Parathyroid adenoma (tissue), 2 donors: Measurements from ENCODE around the gene BMP6.

Experiments used
- H2AFZ ChIP-seq: fragments of 300-600 bp; sonication (generic); one replicate; pipeline ENCODE4 v1.7.0; 2017; ENCODE audit warnings: antibody characterized with exemption, mild to moderate bottlenecking
- H3K27ac ChIP-seq: fragments of 300-600 bp; sonication (generic); one replicate; pipeline ENCODE4 v1.7.0; 2017
- H3K27me3 ChIP-seq: fragments of 300-600 bp; sonication (generic); one replicate; pipeline ENCODE4 v1.7.0; 2017; ENCODE audit warnings: low read length; ENCODE audit not compliant: control insufficient read depth, insufficient read depth
- H3K36me3 ChIP-seq: fragments of 300-600 bp; sonication (generic); one replicate; pipeline ENCODE4 v1.7.0; 2017; ENCODE audit warnings: low read length; ENCODE audit not compliant: control insufficient read depth, insufficient read depth
- H3K4me1 ChIP-seq: fragments of 300-600 bp; sonication (generic); one replicate; pipeline ENCODE4 v1.7.0; 2017; ENCODE audit warnings: control low read depth
- H3K4me2 ChIP-seq: fragments of 300-600 bp; sonication (generic); one replicate; pipeline ENCODE4 v1.7.0; 2017; ENCODE audit warnings: low read length
- H3K4me3 ChIP-seq: fragments of 300-600 bp; sonication (generic); one replicate; pipeline ENCODE4 v1.7.0; 2017; ENCODE audit warnings: low read depth, low read length
- H3K79me2 ChIP-seq: fragments of 300-600 bp; sonication (generic); one replicate; pipeline ENCODE4 v1.7.0; 2017; ENCODE audit warnings: control low read depth
- H3K9ac ChIP-seq: fragments of 300-600 bp; sonication (generic); one replicate; pipeline ENCODE4 v1.7.0; 2017; ENCODE audit warnings: mild to moderate bottlenecking
- H3K9me3 ChIP-seq: fragments of 300-600 bp; sonication (generic); one replicate; pipeline ENCODE4 v1.7.0; 2017; ENCODE audit warnings: low read length; ENCODE audit not compliant: control insufficient read depth
- TF ChIP-seq, protein P1 (sequence below): fragments of 300-600 bp; sonication (generic); IDR thresholded peaks from one replicate; pipeline ENCODE4 v1.7.0; 2017; ENCODE audit warnings: antibody characterized with exemption, mild to moderate bottlenecking
- donor health status: primary hyperparathyroidism.

BMP6 gene

DNA sequence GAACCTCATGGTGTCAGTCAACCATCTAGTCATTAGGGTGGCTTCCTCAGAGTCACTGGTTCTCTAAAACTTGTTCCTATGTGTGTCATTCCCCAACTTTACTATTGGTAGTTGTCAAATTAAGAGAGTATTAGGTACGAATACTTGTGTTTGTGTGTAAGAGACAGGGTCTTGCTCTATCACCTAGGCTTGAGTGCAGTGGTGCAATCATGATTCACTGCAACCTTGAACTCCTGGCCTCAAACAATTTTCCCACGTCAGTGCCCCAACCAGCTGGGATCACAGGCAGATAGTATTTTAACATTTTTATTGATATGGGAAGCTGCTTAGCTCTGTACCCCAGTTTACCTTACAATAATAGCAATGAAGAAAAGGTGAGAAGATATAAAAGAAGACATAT is 50.6 kb downstream of the BMP6 start:
- no peaks in the 10 kb centered on the region for H3K36me3 ChIP-seq

DNA sequence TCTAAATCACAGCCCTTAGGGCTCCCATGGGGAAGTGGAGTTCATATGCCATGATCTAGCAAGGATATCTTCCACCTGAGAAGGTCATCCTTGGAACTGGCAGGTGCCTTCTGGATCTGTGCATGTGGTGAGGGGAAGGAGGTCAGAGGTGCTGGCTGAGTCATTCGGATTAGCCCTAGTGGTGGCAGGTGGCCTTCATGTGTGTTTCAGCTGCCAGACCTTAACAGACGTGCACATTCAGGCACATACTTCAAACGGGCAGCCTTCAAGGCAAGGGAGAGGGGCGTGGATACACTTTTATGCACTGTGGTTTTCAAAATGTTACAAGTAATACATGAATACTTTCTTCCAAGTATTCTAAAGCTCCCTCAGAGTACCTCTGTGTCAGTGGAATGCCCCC is 51.2 kb downstream of the BMP6 start:
- Histone ChIP-seq H3K4me3 (no peak overlapping the region), H3K27me3 (no peaks in the 10 kb centered on the region), H3K27ac (no peak overlapping the region), H2AFZ (no peak overlapping the region), H3K9ac (no peak overlapping the region), H3K36me3 (no peaks in the 10 kb centered on the region), H3K9me3 (no peaks in the 10 kb centered on the region), H3K4me2 (no peak overlapping the region), H3K4me1 (no peaks in the 10 kb centered on the region), H3K79me2 (no peaks in the 10 kb centered on the region)
- TF ChIP-seq, protein P1, sequence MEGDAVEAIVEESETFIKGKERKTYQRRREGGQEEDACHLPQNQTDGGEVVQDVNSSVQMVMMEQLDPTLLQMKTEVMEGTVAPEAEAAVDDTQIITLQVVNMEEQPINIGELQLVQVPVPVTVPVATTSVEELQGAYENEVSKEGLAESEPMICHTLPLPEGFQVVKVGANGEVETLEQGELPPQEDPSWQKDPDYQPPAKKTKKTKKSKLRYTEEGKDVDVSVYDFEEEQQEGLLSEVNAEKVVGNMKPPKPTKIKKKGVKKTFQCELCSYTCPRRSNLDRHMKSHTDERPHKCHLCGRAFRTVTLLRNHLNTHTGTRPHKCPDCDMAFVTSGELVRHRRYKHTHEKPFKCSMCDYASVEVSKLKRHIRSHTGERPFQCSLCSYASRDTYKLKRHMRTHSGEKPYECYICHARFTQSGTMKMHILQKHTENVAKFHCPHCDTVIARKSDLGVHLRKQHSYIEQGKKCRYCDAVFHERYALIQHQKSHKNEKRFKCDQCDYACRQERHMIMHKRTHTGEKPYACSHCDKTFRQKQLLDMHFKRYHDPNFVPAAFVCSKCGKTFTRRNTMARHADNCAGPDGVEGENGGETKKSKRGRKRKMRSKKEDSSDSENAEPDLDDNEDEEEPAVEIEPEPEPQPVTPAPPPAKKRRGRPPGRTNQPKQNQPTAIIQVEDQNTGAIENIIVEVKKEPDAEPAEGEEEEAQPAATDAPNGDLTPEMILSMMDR: no peak

More for the DNA sequence above, 50.6 kb downstream of the BMP6 start:
- Histone ChIP-seq H3K9ac (no peak overlapping the region), H3K27me3 (no peaks in the 10 kb centered on the region), H2AFZ (no peak overlapping the region), H3K4me3 (no peak overlapping the region), H3K79me2 (no peaks in the 10 kb centered on the region), H3K9me3 (no peaks in the 10 kb centered on the region), H3K4me1 (no peaks in the 10 kb centered on the region), H3K4me2 (no peak overlapping the region), H3K27ac (no peak overlapping the region)
- TF ChIP-seq, protein P1: no peak

DNA sequence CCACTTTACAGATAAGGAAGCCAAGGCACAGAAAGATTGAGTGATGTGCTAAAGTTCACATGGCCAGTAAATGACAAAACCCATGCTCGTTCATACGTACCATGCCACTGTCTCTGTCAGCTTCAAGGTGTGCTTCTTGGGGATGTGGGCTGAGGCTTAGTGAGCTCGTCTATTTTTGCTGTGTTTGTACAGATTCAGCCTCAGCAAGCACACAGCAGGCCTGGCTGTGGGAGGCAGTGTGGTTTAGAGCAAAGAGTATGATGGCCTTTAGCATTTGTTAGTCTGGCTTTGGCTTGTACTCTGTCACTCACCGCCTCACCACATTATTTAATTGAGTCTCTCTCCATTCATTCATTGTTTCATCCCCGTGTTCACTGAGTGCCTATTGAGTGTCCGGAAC is 55.3 kb downstream of the BMP6 start:
- no peaks in the 10 kb centered on the region for H3K79me2 ChIP-seq
- no peak overlapping the region for H3K27ac ChIP-seq
- no peaks in the 10 kb centered on the region for H3K4me1 ChIP-seq
- TF ChIP-seq, protein P1: no peak
- H2AFZ ChIP-seq: no peak overlapping the region
- no peaks in the 10 kb centered on the region for H3K27me3 ChIP-seq
- H3K9me3 ChIP-seq: no peaks in the 10 kb centered on the region
- no peak overlapping the region for H3K4me3 ChIP-seq
- H3K4me2 ChIP-seq: no peak overlapping the region
- H3K9ac ChIP-seq: no peak overlapping the region
- no peaks in the 10 kb centered on the region for H3K36me3 ChIP-seq

DNA sequence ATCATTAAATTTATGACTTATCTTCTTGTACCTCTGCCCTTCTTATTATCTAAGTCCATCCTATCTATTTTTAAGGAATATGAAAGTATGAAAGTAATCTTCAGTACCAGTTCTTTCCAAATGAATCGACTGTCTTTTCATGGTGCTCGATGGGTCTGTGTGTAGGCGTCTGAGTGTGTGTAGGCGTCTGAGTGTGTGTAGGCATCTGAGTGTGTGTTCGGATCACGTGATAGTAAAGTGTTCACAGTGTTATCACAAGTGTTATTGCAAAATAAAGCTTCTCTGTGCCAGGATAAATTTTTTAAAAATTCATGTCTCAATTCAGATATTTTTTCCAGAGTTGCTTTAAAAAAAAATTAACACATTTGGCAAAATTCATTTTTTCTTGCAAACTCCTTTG is 58.3 kb downstream of the BMP6 start:
- TF ChIP-seq, protein P1: no peak
- Histone ChIP-seq H2AFZ (no peak overlapping the region), H3K9ac (no peak overlapping the region), H3K27me3 (no peaks in the 10 kb centered on the region), H3K79me2 (no peaks in the 10 kb centered on the region), H3K4me3 (no peak overlapping the region), H3K4me1 (no peaks in the 10 kb centered on the region), H3K36me3 (no peaks in the 10 kb centered on the region), H3K9me3 (no peaks in the 10 kb centered on the region), H3K27ac (no peak overlapping the region), H3K4me2 (no peak overlapping the region)

DNA sequence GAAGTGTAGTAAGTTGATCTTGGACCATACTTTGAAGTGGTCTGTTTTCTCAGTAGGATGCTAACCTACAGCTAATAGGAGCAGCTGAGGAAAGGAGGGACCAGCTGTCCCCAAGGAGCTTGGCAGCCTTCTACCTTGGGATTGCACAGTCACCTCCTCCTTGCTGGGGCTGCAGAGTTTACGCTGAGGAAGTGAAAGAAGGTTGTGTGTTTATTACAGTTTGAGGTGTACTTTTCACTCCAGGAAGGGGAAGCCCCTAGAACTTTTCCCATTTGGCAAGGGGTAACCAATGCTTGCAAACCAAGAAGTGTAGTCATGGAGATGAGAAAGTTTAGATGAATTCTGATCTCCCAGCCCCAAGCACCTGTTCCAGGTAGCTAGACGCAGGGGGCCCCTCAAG is 58.8 kb downstream of the BMP6 start:
- H3K9ac ChIP-seq: no peak overlapping the region
- no peaks in the 10 kb centered on the region for H3K9me3 ChIP-seq
- no peak overlapping the region for H3K4me2 ChIP-seq
- no peak overlapping the region for H2AFZ ChIP-seq
- no peak overlapping the region for H3K4me3 ChIP-seq
- no peaks in the 10 kb centered on the region for H3K27me3 ChIP-seq
- TF ChIP-seq, protein P1: no peak
- no peaks in the 10 kb centered on the region for H3K79me2 ChIP-seq
- H3K36me3 ChIP-seq: no peaks in the 10 kb centered on the region
- H3K27ac ChIP-seq: no peak overlapping the region
- no peaks in the 10 kb centered on the region for H3K4me1 ChIP-seq
